HEK293 (cell line): ENCODE measurements around the gene PRDM5.

Source experiments
- CTCF ChIA-PET: fragments of 350-600 bp; formaldehyde crosslinking; extraction: SDS; loops from one replicate; lab custom pipeline; 2021; ENCODE audit warnings: antibody characterized with exemption; lab: Yijun Ruan, JAX
- POLR2A ChIA-PET: fragments of 300-600 bp; formaldehyde crosslinking; extraction: SDS; loops from one replicate; lab custom pipeline; 2020; ENCODE audit warnings: antibody characterized with exemption, inconsistent platforms; lab: Yijun Ruan, JAX
- H3K27ac ChIP-seq: fragments of 200-500 bp; sonication (Bioruptor generic); 2 replicates; pipeline ENCODE4 v1.5.1; 2014; ENCODE audit warnings: low read depth, low read length, control low read depth, inconsistent platforms; ENCODE audit errors: extremely low read depth
- H3K36me3 ChIP-seq, 2 experiments: fragments of 200-500 bp in 1 of 2; sonication (Bioruptor generic) in 1 of 2; 1 replicate in 1 of 2; 2 replicates in 1 of 2; pipeline ENCODE4 v1.5.1; 2014 to 2017; ENCODE audit warnings: inconsistent platforms in 2 of 2, low read length in 2 of 2; ENCODE audit not compliant: control insufficient read depth in 2 of 2, insufficient read depth in 1 of 2
- H3K4me1 ChIP-seq: fragments of 200-500 bp; sonication (Bioruptor generic); 2 replicates; pipeline ENCODE4 v1.5.1; 2014; ENCODE audit warnings: mild to moderate bottlenecking, low read length, inconsistent platforms; ENCODE audit not compliant: control insufficient read depth, insufficient read depth
- H3K4me3 ChIP-seq: 2 replicates; pipeline ENCODE4 v1.5.1; 2011; ENCODE audit warnings: low read depth, mild to moderate bottlenecking, control low read depth, low read length, moderate library complexity
- H3K9me3 ChIP-seq: fragments of 200-500 bp; sonication (Bioruptor generic); 2 replicates; pipeline ENCODE4 v1.5.1; 2014; ENCODE audit warnings: low read depth, low read length, inconsistent platforms; ENCODE audit not compliant: control insufficient read depth, insufficient read depth
- CTCF ChIP-seq: fragments of 450-650 bp; formaldehyde crosslinking; IDR thresholded peaks from 2 replicates; pipeline ENCODE4 v1.5.1; 2016; ENCODE audit warnings: missing biosample characterization, missing genetic modification characterization
- FEZF1 ChIP-seq: fragments of 450-650 bp; formaldehyde crosslinking; IDR thresholded peaks from 2 replicates; pipeline ENCODE4 v1.5.1; 2016; ENCODE audit warnings: missing biosample characterization, missing genetic modification characterization
- GLI4 ChIP-seq: fragments of 450-650 bp; formaldehyde crosslinking; IDR thresholded peaks from 2 replicates; pipeline ENCODE4 v1.5.1; 2016; ENCODE audit warnings: missing biosample characterization, missing genetic modification characterization
- IKZF3 ChIP-seq: fragments of 450-650 bp; IDR thresholded peaks from 2 replicates; pipeline ENCODE4 v1.5.0; 2018; ENCODE audit warnings: missing biosample characterization, mild to moderate bottlenecking, missing genetic modification characterization, moderate library complexity
- OSR2 ChIP-seq: fragments of 450-650 bp; formaldehyde crosslinking; IDR thresholded peaks from 2 replicates; pipeline ENCODE4 v1.5.1; 2016; ENCODE audit warnings: missing biosample characterization, missing genetic modification characterization
- PBX3 ChIP-seq: sonication (generic); formaldehyde crosslinking; IDR thresholded peaks from 2 replicates; pipeline ENCODE4 v1.8.1; 2022; ENCODE audit warnings: mild to moderate bottlenecking, moderate library complexity, missing genetic modification reagents
- SP7 ChIP-seq: fragments of 450-650 bp; formaldehyde crosslinking; IDR thresholded peaks from 2 replicates; pipeline ENCODE4 v1.5.1; 2016; ENCODE audit warnings: missing biosample characterization, missing genetic modification characterization
- TRIM28 ChIP-seq: IDR thresholded peaks from 2 replicates; pipeline ENCODE4 v1.6.1; 2011; ENCODE audit warnings: low read length, control low read depth, borderline replicate concordance
- ZBTB17 ChIP-seq: fragments of 450-650 bp; formaldehyde crosslinking; IDR thresholded peaks from 2 replicates; pipeline ENCODE4 v1.5.1; 2016; ENCODE audit warnings: missing biosample characterization, missing genetic modification characterization
- ZBTB26 ChIP-seq: fragments of 450-650 bp; formaldehyde crosslinking; optimal IDR thresholded peaks from 2 replicates; pipeline ENCODE3; 2016; ENCODE audit warnings: missing biosample characterization, mild to moderate bottlenecking, missing genetic modification characterization
- ZBTB7A ChIP-seq: fragments of 450-650 bp; formaldehyde crosslinking; IDR thresholded peaks from 2 replicates; pipeline ENCODE4 v1.5.1; 2016; ENCODE audit warnings: low read depth, missing biosample characterization, missing genetic modification characterization
- ZNF140 ChIP-seq: fragments of 450-650 bp; formaldehyde crosslinking; IDR thresholded peaks from 2 replicates; pipeline ENCODE4 v1.5.1; 2016; ENCODE audit warnings: missing biosample characterization, missing genetic modification characterization
- ZNF174 ChIP-seq: fragments of 450-650 bp; formaldehyde crosslinking; IDR thresholded peaks from 2 replicates; pipeline ENCODE4 v1.5.0; 2017; ENCODE audit warnings: missing biosample characterization, mild to moderate bottlenecking, missing genetic modification characterization
- ZNF18 ChIP-seq: fragments of 450-650 bp; formaldehyde crosslinking; IDR thresholded peaks from 2 replicates; pipeline ENCODE4 v1.5.1; 2016; ENCODE audit warnings: missing biosample characterization, missing genetic modification characterization
- ZNF202 ChIP-seq: fragments of 450-650 bp; formaldehyde crosslinking; IDR thresholded peaks from 2 replicates; pipeline ENCODE4 v1.5.1; 2016; ENCODE audit warnings: missing biosample characterization, missing genetic modification characterization, borderline replicate concordance
- ZNF391 ChIP-seq: fragments of 450-650 bp; formaldehyde crosslinking; IDR thresholded peaks from 2 replicates; pipeline ENCODE4 v1.5.1; 2016; ENCODE audit warnings: low read depth, missing biosample characterization, missing genetic modification characterization, borderline replicate concordance
- ZNF426 ChIP-seq: fragments of 450-650 bp; formaldehyde crosslinking; IDR thresholded peaks from 2 replicates; pipeline ENCODE4 v1.5.1; 2017; ENCODE audit warnings: missing biosample characterization, missing genetic modification characterization, mild to moderate bottlenecking, inconsistent platforms, moderate library complexity
- ZNF561 ChIP-seq: fragments of 450-650 bp; IDR thresholded peaks from 2 replicates; pipeline ENCODE4 v1.5.1; 2018; ENCODE audit warnings: missing biosample characterization, missing genetic modification characterization, borderline replicate concordance
- ZNF600 ChIP-seq: fragments of 450-650 bp; formaldehyde crosslinking; IDR thresholded peaks from 2 replicates; pipeline ENCODE4 v1.5.1; 2016; ENCODE audit warnings: missing biosample characterization, missing genetic modification characterization
- ZNF654 ChIP-seq: fragments of 450-650 bp; formaldehyde crosslinking; IDR thresholded peaks from 2 replicates; pipeline ENCODE4 v1.5.1; 2016; ENCODE audit warnings: low read depth, missing biosample characterization, missing genetic modification characterization

The PRDM5 gene

GRCh38 chr4:120920666-120921065, 1.9 kb downstream of the PRDM5 start:
- POLR2A ChIA-PET, result no interaction called here
- CTCF ChIA-PET, result interaction anchor here (0.6 to 1.6 kb wide), 3 partner anchors 36 to 455 kb away, joined by 3 to 4 read pairs (median 3); no protein-coding TSS in a partner anchor
- Histone ChIP-seq H3K4me3 (no peak overlapping the region), H3K9me3 (no peaks in the 10 kb centered on the region), H3K36me3 (no peaks in the 10 kb centered on the region), H3K27ac (no peak overlapping the region), H3K4me1 (peaks cover 3% of the 10 kb centered on the region; the same call in 1 of the 2 replicates)
- TF ChIP-seq ZBTB26 (tag by site-specific recombination), result no peak
- no peak for TF ChIP-seq FEZF1 (tag by site-specific recombination)
- no peak for TF ChIP-seq ZBTB7A (tag by site-specific recombination)
- TF ChIP-seq ZNF426 (tag by site-specific recombination), result no peak
- TF ChIP-seq ZNF174 (tag by site-specific recombination), result no peak
- TF ChIP-seq ZBTB17 (tag by site-specific recombination), result no peak
- TF ChIP-seq ZNF391 (tag by site-specific recombination), result no peak
- no peak for TF ChIP-seq OSR2 (tag by site-specific recombination)
- no peak for TF ChIP-seq ZNF600 (tag by site-specific recombination)
- no peak for TF ChIP-seq PBX3 (CRISPR knock-in tag)
- TF ChIP-seq ZNF140 (tag by site-specific recombination), result no peak
- TF ChIP-seq ZNF561, result no peak
- no peak for TF ChIP-seq ZNF202 (tag by site-specific recombination)
- no peak for TF ChIP-seq IKZF3 (tag by site-specific recombination)
- no peak for TF ChIP-seq SP7 (tag by site-specific recombination)
- TF ChIP-seq GLI4 (tag by site-specific recombination), result no peak
- TF ChIP-seq ZNF654, result no peak
- no peak for TF ChIP-seq TRIM28

- H3K27ac ChIP-seq, result no peak overlapping the region
- TF ChIP-seq CTCF (tag by site-specific recombination) (peak; percentile 22; the same call in 1 of the 2 replicates), ZNF18 (tag by site-specific recombination) (no peak)
- TF ChIP-seq, all 188 proteins: peak for 1
- CTCF ChIA-PET, result interaction anchor here (0.6 kb wide), 2 partner anchors 49 to 440 kb away, joined by 3 read pairs; no protein-coding TSS in a partner anchor
- Histone ChIP-seq H3K9me3 (no peaks in the 10 kb centered on the region), H3K4me1 (peaks cover 3% of the 10 kb centered on the region; the same call in 1 of the 2 replicates), H3K36me3 (no peaks in the 10 kb centered on the region), H3K4me3 (no peak overlapping the region)
- POLR2A ChIA-PET, result no interaction called here
Measured at GRCh38 chr4:120919358-120919757, 3.2 kb downstream of the PRDM5 start.
